ENCODE measurements around the gene PERM1. TPM values are rescaled to one million over a fixed set of nuclear protein-coding genes. Genes with fewer than 3 reads are reported as not detected.

The PERM1 gene
- total RNA-seq, 2 donors from 2014 or later = 0.80 to 3.9 TPM

- no peaks in the 10 kb centered on the region for H3K36me3 ChIP-seq
- 65% methylated on average over 43 of the region's 43 CpGs for WGBS
Measured at GRCh38 chr1:982765-983436, 1.0 kb upstream of the PERM1 start.

GRCh38 chr1:981491-981954, 370 bp downstream of the PERM1 start:
- peaks cover 1% of the 10 kb centered on the region for H3K27me3 ChIP-seq (replicated peaks; ENCODE audit: insufficient read depth)
- no peak for DNase-seq (ENCODE audit: low spot score)

More at GRCh38 chr1:982765-983436, 1.0 kb upstream of the PERM1 start:
- intact Hi-C loops (cut with DNase I) = loop anchor here (1.0 kb wide), 1 partner anchor 80 kb away; no protein-coding TSS in a partner anchor
- TF ChIP-seq, protein P1, sequence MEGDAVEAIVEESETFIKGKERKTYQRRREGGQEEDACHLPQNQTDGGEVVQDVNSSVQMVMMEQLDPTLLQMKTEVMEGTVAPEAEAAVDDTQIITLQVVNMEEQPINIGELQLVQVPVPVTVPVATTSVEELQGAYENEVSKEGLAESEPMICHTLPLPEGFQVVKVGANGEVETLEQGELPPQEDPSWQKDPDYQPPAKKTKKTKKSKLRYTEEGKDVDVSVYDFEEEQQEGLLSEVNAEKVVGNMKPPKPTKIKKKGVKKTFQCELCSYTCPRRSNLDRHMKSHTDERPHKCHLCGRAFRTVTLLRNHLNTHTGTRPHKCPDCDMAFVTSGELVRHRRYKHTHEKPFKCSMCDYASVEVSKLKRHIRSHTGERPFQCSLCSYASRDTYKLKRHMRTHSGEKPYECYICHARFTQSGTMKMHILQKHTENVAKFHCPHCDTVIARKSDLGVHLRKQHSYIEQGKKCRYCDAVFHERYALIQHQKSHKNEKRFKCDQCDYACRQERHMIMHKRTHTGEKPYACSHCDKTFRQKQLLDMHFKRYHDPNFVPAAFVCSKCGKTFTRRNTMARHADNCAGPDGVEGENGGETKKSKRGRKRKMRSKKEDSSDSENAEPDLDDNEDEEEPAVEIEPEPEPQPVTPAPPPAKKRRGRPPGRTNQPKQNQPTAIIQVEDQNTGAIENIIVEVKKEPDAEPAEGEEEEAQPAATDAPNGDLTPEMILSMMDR (IDR thresholded peaks at IDR 0.05) = no peak
- no peak for TF ChIP-seq POLR2AphosphoS5 (IDR thresholded peaks at IDR 0.05)
- no peak for TF ChIP-seq POLR2A (IDR thresholded peaks at IDR 0.05)
- no peak for DNase-seq (ENCODE audit: low spot score)
- no peaks in the 10 kb centered on the region for H3K9me3 ChIP-seq
- peaks cover 1% of the 10 kb centered on the region for H3K27me3 ChIP-seq (replicated peaks; ENCODE audit: insufficient read depth)
- H3K27ac ChIP-seq = no peak overlapping the region
- H3K4me1 ChIP-seq (replicated peaks) = no peaks in the 10 kb centered on the region
- H3K4me3 ChIP-seq = no peak overlapping the region

DNA sequence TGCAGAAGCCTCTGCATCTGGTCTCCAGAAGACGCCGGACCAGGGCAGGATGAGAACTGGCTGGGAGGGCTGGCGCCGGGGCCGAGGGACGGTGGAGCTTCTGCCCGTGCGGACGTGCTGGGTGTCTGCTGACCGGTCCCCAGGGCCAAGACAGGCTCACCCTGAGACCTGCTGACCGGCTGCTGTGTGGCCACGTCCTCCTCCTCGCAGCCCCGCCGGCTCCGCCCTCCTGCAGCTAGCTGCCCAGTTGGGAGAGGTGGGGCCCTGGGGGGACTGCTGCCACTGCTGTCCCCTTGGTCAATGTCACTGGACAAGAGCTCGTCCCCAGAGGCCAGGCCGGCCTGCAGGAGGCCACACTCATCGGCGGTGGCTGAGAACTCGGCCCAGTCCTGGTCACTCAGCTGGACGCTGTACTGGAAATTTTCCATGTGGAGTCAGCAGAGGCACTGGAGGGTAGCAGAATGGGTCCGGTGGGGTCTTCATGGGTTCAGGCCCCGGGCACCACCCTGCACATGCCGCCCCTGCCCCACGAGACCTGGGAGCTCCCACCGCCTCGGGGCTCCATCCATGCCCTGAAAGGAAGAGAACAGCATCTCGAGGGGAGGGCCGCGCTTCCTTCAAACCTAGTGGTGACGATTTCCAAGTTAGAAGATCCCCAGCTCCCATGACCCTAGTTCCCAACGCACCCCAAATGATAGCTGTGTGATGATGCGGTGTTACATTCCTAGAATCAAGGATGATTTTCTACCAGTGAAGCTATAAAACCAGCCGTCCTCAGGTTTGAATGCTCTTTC, 1.1 kb downstream of the PERM1 start:
- TF ChIP-seq POLR2A (IDR thresholded peaks at IDR 0.05) (no peak), POLR2AphosphoS5 (IDR thresholded peaks at IDR 0.05) (no peak)
- TF ChIP-seq, protein P1 (IDR thresholded peaks at IDR 0.05) = no peak
- H3K27ac ChIP-seq = no peak overlapping the region
- H3K4me3 ChIP-seq = no peak overlapping the region
- intact Hi-C loops (cut with DNase I) = no loop called here
- H3K27me3 ChIP-seq (replicated peaks; ENCODE audit: insufficient read depth) = peaks cover 1% of the 10 kb centered on the region
- DNase-seq (ENCODE audit: low spot score) = no peak
- no peaks in the 10 kb centered on the region for H3K9me3 ChIP-seq
- H3K4me1 ChIP-seq (replicated peaks) = no peaks in the 10 kb centered on the region
- no peaks in the 10 kb centered on the region for H3K36me3 ChIP-seq
- 76% methylated on average over 33 of the region's 35 CpGs for WGBS

More at GRCh38 chr1:981491-981954, 370 bp downstream of the PERM1 start:
- no peaks in the 10 kb centered on the region for H3K4me1 ChIP-seq (replicated peaks)
- intact Hi-C loops (cut with DNase I) = no loop called here
- no peak overlapping the region for H3K27ac ChIP-seq
- 82% methylated on average over 21 of the region's 21 CpGs for WGBS
- TF ChIP-seq, protein P1 (IDR thresholded peaks at IDR 0.05) = no peak
- TF ChIP-seq POLR2A (IDR thresholded peaks at IDR 0.05) (no peak), POLR2AphosphoS5 (IDR thresholded peaks at IDR 0.05) (no peak)
- no peaks in the 10 kb centered on the region for H3K36me3 ChIP-seq
- H3K4me3 ChIP-seq = no peak overlapping the region
- no peaks in the 10 kb centered on the region for H3K9me3 ChIP-seq

DNA sequence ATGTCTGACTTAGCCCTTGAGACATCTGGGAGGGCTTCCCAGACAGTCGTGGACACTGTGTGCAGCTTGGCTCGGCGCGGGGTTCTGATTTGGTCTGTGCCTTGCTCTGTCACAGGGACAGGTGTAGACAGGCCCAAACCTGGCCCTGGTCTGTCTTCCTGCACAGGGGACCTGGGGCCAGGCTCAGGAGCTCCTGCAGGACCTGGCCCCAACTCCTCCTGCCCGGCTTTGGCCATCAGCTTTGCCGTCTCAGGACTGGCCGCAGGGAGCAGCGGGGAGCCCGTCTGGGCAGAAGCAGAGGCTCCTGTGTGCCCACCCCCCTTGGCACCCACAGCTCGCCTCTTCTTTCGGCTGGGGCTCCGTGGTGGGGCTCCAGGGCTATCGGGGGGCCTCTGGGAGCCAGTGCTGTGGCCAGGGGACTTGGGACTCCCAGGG, 1.7 kb downstream of the PERM1 start:
- intact Hi-C loops (cut with DNase I) = no loop called here
- no peaks in the 10 kb centered on the region for H3K9me3 ChIP-seq
- H3K4me3 ChIP-seq = no peak overlapping the region
- H3K36me3 ChIP-seq = no peaks in the 10 kb centered on the region
- H3K27ac ChIP-seq = no peak overlapping the region
- peaks cover 2% of the 10 kb centered on the region for H3K4me1 ChIP-seq (replicated peaks)
- WGBS = 62% methylated on average over 13 of the region's 13 CpGs
- no peak for TF ChIP-seq POLR2AphosphoS5 (IDR thresholded peaks at IDR 0.05)
- TF ChIP-seq, protein P1 (IDR thresholded peaks at IDR 0.05) = no peak
- no peak for TF ChIP-seq POLR2A (IDR thresholded peaks at IDR 0.05)
- peaks cover 1% of the 10 kb centered on the region for H3K27me3 ChIP-seq (replicated peaks; ENCODE audit: insufficient read depth)
- no peak for DNase-seq (ENCODE audit: low spot score)

All from prostate gland (tissue), 2 donors.